GM19328 (cell line): ENCODE data around the gene ZNF138.
"Not testable (repeated sequence)": the region's sequence is repeated elsewhere in the genome, so short reads cannot be mapped to it uniquely, and the experiment has no call there.

ENCODE experiments used
- ATAC-seq: cut with Tn5 transposase; IDR thresholded peaks from one replicate; pipeline ENCODE4 v1.9.1; 2021; ENCODE audit warnings: mild to moderate bottlenecking, moderate library complexity; ENCODE audit not compliant: unreplicated experiment

ZNF138 gene

DNA sequence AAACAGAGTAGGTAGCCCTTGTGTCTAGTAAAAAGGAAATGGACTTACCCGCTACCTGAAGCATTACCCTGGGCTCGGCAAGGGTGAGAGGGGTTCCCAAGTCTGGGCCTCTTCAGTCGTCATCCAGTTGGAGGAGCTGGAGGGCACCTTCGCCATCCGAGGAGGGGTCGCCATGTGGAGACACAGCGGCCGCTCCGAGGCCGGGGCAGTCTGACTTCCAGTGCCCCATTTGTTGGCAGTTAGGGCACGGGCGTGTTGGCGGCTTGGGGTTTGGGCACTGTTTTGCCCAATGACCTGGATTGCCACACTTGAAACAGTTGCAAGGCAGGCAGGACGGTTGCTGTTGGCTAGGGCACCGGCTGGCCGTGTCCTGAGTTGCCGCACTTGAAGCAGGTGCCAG is 43.8 kb downstream of the ZNF138 start:
- ATAC-seq, result not testable (repeated sequence)

DNA sequence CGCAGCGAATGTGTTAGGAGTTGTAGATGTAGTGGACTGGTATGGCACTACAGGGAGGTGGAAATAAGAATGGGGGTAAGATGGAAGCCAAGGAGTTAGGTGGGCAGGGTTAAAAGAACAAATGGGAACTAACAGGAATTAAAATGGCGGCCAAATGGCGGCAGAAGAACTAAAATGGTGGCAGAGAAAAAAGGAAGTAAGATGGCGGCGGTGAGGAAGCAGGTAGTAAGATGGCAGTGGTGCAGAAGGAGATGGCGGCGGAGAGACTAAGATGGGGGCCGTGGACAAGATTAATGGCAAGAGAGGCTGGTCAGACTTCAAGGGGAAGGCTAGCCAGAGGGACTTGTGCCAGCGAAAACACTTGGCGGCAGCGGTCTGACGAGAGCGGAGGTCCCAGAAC is 44.5 kb downstream of the ZNF138 start:
- no peak for ATAC-seq

DNA sequence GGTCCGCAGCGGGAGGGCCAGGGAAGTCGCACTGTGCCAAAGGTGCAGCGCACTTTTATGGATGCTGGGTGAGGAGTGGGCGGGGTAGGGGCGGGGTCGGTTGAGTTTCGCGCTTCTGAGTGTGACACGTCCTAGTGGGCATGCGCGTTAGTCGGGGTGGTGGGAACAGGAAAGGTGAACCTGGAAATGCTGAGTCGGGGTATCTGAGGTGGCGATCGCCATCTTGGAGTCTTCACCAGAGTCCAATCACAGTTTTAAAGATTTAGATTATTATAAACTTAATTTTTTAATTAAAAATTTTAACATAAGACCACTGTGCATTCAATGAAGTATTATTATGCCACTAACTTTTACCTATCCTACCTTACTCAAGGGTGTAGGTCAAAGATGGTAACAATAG is 45.7 kb downstream of the ZNF138 start:
- no peak for ATAC-seq

DNA sequence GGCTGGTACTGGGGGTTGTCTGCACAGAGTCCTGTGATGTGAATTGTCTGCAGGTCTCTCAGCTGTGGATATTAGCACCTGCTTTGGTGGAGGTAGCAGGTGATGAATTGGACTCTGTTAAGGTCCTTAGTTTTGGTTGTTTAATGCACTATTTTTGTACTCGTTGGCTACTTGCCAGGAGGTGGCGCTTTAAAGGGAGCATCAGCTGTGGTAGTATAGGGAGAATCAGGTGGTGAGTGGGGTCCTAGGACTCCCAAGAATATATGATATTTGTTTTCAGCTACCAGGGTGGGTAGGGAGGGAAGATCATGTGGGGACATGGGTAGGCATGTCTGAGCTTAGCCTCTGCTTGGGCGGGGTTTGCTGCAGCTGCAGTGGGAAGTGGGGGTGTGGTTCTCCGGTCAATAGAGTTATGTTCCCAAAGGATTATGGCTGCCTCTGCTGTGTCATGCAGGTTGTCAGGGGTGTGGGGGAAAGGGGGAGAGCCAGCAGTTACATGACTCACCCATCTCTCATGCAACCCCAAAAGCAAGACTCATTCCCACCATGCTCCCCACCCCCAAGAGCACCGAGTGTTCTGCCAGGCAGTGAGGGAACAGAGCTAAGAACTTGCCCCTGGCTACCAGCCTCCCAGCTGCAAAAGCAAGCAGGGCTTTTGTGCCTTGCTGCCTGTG is 55.2 kb downstream of the ZNF138 start:
- ATAC-seq, result no peak

DNA sequence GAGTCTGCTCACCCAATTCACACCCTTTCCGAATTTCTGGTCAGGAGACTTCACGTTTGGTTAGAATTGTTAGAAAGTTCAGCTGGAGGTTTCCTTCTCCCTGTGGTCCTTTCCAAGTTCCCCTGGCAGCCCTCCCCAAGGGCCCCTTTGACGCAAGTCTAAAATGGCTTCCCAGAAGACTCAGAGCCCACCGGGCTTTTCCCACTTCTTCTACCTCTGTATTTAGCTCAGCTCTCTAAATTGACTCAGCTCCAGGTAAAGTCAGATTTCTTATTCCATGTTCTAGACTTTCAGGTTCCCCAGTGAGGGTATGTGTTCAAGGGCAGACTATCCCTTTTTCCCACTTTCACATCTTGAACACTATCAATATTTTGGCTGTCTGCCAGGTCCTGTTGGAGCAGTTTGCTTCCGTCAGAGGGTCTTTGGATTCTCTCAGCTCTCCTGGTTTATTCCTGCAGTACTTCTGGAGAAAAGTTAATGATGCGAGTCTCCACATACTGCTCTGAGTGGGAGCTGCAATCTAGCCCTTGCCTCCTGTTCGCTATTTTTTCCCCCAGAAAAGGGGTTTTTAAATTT is 55.8 kb downstream of the ZNF138 start:
- no peak for ATAC-seq

DNA sequence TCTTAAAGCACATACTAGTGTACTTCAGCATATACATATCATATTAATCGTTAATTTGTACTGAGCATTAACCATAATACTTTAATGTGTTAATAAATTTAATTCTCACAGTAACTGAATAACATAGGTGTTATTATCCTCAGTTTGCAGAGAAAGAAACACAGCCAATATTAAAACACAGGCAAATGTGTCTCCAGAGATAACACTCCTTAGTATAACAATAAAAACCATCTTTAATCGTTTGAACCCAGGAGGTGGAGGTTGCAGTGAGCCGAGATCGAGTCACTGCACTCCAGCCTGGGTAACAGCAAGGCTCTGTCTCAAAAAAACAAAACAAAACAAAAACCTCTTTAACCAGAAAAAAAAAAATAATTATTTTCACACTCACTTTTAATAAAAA is 59.5 kb downstream of the ZNF138 start:
- ATAC-seq, result no peak

DNA sequence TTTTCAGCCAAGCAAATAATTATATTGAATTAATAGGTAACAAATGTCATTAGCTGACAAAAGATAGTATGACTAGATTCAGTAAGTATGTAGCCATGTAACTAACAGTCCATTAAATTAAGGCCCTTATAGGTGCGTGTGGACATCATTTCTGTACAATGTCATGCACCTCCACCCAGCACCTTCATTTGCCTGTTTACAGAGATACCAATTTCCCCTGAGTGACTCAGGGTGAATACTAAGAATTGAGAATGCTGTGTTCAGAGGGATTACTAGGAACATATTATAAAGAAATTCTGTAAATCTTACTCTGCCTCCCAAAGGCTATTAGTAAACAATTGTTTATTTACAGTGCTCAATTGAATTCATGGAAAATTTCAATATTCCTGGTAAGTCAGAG is 60.7 kb downstream of the ZNF138 start:
- ATAC-seq, result no peak

DNA sequence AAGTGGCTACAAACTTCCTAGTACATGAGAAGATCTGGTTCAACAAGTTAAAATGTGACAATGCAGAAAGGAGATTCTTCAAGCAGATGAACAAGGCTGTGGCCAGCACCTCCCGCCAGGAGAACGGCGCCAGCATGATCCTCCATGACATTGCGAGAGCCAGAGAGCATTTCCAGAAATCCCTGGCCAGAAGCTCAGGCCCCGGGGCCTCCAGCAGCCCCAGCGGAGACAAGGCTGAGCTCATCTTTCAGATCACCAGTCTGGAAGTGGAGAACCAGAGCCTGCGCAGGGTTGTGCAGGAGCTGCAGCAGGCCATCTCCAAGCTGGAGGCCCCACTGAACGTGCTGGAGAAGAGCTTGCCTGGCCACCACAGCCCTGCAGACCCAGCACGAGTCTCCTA is 68.8 kb downstream of the ZNF138 start:
- ATAC-seq, result no peak

DNA sequence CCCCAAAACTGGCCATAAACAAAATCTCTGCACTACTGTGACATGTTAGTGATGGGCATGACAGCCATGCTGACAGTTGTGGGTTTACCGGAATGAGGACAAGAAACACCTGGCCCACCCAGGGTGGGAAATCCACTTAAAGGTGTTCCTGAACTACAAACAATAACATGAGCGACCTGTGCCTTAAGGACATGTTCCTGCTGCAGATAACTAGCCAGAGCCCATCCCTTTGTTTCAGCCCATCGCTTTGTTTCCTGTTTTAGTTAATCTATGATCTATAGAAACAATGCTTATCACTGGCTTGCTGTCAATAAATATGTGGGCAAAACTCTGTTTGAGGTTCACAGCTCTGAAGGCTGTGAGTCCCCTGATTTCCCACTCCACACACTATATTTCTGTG is 69.3 kb downstream of the ZNF138 start:
- ATAC-seq, result not testable (repeated sequence)

DNA sequence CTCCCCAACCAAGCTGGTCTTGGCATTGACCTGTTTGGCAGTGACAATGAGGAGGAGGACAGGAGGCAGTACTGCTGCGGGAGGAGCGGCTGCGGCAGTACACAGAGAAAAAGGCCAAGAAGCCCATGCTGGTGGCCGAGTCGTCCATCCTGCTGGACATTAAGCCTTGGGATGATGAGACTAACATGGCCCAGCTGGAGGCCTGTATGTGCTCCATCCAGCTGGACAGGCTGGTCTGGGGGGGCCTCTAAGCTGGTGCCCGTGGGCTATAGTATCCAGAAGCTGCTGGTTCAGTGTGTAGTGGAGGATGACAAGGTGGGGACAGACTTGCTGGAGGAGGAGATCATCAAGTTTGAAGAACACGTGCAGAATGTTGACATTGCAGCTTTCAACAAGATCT is 69.7 kb downstream of the ZNF138 start:
- no peak for ATAC-seq

DNA sequence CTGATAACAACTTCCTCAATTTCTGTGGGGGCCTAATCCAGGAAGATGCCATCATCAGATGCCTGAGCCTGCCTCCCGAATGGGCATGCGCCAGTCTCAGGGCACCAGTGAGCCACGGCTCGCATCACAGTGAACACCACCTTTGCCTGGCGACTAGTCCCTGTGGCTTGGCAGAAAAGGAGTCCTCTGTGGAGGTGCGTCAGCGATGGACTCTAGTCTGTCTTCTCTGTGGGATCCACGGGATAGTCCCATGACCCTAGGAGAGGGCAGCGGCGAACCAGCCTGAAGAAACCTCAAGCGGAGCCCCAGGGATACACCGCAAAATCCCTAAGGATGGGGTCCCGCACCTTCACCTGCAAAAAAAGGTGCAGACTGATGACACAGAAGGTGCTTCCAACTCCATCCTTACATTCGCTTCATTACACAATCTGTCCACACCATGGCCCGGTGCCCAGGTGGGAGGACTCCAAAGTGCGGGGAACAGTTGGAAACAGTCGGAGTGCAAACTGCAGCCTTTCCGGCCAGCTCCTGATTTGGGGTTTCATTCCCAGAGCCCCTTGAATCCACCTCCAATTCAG is 73.7 kb downstream of the ZNF138 start:
- no peak for ATAC-seq

DNA sequence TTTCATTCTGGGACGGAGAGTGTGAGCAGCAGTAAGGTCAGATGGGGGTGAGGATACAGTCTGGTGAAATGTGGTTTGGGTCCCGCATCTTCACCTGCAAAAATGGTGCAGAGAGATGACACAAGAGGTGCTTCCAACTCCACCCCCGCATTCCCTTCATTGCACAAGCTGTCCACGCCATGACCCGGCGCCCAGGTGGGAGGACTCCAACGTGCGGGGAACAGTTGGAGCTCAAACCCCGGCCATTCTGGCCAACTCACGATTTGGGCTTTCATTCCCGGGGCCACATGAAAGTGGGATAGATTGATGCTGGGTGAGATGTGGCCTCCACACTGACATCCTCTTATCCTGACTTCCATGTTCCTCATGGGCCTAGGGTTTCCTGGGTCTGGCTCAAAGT is 74.3 kb downstream of the ZNF138 start:
- ATAC-seq, result no peak

DNA sequence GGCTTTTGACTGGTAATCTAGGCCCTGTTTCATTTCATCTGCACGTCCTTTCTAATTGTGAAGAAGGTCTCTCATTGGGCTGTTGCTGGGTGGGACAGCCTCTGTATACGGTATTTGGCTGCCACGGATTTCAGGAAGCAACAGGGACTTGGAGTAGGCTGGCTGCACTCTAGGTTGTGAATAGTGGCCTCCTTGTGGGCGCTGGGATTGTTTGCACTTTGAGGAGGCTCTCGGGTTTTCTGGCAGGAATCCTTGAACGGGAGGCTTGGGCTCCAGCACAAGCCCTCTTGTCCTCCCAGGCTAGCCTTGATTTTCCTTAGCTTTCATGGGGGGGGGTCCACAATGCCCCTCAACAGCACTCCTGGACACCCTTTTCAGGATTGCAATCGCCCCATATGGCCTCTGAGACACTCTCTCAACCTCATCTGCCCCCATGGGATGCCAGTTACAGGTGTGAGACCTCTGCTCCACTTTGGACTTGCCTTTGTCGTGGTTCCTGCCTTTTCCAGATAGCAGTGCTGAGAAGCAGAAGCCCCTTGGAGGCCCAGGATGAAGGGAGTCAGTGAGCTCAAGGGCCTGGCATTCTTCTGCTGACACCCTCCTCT is 75.0 kb downstream of the ZNF138 start:
- no peak for ATAC-seq

DNA sequence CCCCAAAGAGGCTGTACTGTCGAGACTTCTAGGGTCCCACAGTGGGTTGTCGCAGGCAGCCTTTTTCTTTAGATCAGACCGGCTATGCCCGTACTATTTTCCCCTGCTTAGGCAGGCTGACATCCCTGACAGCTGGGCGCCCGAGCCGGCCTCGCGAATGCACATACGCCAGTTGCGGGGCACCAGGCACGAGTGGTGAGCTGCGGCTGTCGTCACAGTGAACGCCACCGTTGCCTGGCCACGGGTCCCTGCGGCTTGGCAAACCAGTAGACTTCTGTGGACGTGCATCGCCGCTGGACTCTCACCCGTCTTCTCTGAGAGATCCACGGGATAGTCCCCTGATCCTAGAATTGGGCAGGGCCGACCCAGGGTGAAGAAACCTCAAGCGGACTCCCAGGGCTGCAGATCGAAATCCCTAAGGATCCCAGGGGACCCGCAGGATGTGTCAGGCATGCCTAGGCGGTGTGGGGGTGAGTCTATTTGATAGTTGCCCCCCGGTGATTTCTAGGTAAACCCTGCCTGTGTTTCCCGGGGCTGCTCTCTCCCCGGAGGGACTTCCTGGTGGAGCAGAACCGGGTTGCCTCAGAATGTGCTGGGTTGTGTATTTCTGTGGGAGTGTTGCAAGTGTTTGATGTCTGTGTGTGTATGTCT is 75.8 kb downstream of the ZNF138 start:
- no peak for ATAC-seq

DNA sequence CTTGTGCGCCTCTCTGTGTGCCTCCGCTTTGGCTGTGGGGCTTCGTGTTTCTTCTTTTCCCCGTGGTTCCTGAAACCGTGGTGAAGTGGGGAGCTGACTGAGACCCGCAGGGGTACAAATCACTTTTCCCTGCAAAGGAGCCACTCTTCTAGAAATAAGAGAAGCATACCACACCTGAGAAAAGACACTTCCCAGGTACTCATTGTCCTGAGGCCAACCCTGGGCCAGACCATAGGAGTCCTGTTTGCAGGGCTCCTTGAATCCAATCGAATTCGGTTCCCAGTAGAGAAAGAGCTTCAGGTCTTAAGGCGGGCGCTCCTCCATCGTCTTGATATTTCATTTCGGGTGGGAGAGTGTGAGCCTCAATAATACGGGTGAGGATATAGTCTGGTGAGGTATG is 76.4 kb downstream of the ZNF138 start:
- ATAC-seq, result no peak

DNA sequence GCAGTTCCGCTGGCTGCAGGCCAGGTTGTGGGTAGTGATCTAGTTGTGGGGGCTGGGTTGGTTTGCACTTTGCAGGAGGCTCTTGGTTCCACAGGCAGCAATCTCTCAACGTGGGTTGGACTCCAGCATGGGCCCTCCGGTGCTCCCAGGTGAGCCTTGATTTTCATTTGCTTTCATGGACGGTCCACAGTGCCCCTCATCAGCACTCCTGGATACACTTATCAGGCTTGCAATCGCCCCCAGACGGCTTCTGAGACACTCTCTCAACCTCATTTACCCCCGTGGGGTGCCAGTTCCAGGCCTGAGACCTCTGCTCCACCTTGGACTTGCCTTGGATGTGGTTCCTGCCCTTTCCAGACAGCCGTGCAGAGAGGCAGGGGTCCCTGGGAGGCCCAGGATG is 77.5 kb downstream of the ZNF138 start:
- no peak for ATAC-seq

DNA sequence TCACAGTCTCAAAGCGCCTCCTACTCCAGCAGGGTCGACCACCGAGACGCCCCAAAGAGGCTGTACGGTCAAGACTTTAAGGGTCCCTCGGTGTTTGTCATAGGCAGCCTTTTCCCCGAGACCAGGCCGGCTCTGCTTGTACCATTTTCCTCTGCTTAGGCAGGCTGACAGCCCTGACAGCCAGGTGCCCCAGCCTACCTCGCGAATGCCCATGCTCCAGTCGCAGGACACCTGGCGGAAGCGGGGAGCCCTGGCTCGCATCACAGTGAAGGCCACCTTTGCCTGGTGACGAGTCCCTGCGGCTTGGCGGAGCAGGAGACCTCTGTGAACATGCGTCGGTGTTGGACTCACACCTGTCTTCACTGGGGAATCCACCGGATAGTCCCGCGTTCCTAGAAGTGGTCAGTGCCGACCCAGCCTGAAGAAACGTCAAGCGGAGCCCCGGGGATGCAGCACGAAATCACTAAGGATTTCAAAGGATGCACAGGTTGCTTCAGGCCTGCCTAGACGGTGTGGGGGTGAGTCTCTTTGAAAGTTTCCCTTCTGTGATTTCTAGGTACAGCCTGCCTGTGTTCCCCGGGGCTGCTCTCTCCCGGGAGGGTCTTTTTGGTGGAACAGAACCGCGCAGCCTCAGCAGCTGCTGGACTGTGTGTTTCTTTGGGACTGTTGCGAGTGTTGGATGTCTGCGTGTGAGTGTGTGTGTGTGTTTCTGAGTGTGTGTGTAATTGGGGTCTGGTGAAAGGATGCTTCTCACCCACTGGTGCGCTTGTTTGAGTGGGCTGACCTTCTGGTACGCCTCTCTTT is 78.3 kb downstream of the ZNF138 start:
- no peak for ATAC-seq

DNA sequence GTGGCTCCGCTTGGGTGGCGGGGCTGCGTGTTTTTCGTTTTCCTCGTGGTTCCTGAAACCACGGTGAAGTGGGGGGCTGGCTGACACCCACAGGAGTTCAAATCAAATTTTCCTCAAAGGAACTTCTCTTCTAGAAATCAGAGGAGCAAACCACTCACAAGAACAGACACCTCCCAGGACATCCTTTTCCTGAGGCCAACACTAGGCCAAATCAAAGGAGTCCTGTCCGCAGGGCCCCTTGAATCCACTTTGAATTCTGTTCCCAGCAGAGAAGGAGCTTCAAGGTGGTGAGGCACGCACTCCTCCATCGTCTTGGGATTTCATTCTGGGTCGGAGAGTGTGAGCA is 78.9 kb downstream of the ZNF138 start:
- ATAC-seq, result no peak

DNA sequence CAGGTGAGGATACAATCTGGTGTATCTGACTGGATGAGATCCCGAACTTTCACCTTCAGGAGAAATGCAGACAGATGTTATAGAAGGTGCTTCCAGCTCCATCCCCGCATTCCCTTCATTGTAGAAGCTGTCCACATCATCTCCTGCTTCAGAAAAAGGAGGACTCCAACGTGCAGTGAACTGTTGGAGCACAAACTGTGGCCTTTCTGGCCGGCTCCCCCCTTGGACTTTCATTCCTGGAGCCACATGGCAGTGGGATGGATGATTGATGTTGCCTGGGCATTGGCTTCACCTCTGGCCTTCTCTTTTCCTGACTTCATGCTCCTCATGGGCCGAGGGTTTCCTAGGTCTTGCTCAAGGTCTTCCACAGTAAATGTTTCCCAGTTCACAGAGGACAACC is 79.3 kb downstream of the ZNF138 start:
- no peak for ATAC-seq

DNA sequence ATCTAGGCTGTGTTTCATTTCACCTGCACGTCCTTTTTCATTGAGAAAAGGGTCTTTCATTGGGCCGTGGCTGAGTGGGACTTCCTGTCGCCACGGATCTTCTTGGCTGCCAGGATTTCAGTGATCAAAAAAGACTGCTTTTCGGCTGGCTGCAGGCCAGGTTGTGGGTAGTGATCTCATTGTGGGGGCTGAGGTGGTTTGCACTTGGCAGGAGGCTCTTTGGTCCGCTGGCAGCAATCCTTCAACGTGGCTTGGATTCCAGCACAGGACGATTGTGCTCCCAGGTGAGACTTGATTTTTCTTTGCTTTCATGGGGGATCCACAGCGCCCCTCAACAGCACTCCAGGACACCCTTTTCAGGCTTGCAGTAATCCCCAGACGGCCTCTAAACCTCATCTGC is 79.9 kb downstream of the ZNF138 start:
- no peak for ATAC-seq

DNA sequence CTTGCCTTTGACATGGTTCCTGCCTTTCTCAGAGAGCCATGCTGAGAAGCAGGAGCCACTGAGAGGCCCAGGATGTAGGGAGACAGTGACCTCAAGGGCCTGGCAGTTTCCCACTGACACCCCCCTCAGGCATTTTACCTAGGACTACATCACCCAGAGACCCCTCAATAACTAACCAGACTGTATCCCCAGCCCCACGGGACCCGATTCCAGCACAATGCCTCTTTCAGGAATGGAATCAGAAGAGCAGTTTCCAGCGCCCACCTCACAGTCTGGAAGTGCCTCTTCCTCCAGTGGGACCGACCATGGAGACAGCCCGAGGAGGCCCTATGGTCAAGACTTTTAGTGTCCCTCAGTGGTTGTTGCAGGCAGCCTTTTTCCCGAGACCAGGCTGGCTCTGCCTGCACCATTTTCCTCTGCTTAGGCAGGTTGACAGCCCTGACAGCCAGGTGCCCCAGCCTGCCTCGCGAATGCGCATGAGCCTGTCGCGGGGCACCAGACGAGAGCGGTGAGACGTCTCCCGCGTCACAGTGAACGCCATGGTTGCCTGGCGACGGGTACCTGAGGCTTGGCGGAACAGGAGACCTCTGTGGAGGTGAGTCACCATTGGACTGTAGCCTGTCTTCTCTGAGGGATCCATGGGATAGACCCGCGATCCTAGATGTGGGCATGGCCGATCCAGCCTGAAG is 80.5 kb downstream of the ZNF138 start:
- no peak for ATAC-seq
